Osteocyte (in vitro differentiated cells): ENCODE results near the gene GOLT1B. TPM values are rescaled to one million over a fixed set of nuclear protein-coding genes. Genes with fewer than 3 reads are reported as not detected.
A peak's percentile ranks its signal among the peaks of the same experiment; 100 is the strongest.

Source experiments
- DNase-seq: peaks from one replicate; pipeline ENCODE4 v3.0.0; 2021; ENCODE audit warnings: mixed read lengths; ENCODE audit not compliant: unreplicated experiment; ENCODE audit errors: extremely low spot score
- H3K27ac Mint-ChIP-seq: one replicate; pipeline ENCODE4 v1.8.0; 2021; ENCODE audit warnings: mild to moderate bottlenecking, mixed read lengths; ENCODE audit not compliant: unreplicated experiment
- H3K27me3 Mint-ChIP-seq: one replicate; pipeline ENCODE4 v1.8.0; 2021; ENCODE audit warnings: mixed read lengths; ENCODE audit not compliant: unreplicated experiment
- H3K36me3 Mint-ChIP-seq: one replicate; pipeline ENCODE4 v1.8.0; 2021; ENCODE audit warnings: mixed read lengths; ENCODE audit not compliant: unreplicated experiment
- H3K4me1 Mint-ChIP-seq: one replicate; pipeline ENCODE4 v1.8.0; 2021; ENCODE audit warnings: mixed read lengths; ENCODE audit not compliant: unreplicated experiment
- H3K4me3 Mint-ChIP-seq: one replicate; pipeline ENCODE4 v1.8.0; 2021; ENCODE audit warnings: mild to moderate bottlenecking, moderate library complexity, mixed read lengths; ENCODE audit not compliant: unreplicated experiment
- H3K9me3 Mint-ChIP-seq: one replicate; pipeline ENCODE4 v1.8.0; 2021; ENCODE audit warnings: mixed read lengths; ENCODE audit not compliant: unreplicated experiment
- CTCF ChIP-seq: fragments of 200-600 bp; sonication (generic); IDR thresholded peaks from 2 replicates; pipeline ENCODE4 v1.5.0; 2021; ENCODE audit warnings: antibody characterized with exemption, mild to moderate bottlenecking, moderate library complexity
- total RNA-seq: library from RNA; stranded (reverse); gene quantifications from 2 replicates; pipeline ENCODE4 v1.2.1, GENCODE V29; 2021

The GOLT1B gene
- total RNA-seq, 1 donor from 2014 or later = 56.9 TPM

GRCh38 chr12:21483531-21483930 lies 18.1 kb upstream of the GOLT1B start:
- DNase-seq = no peak
- no peak overlapping the region for H3K4me3 Mint-ChIP-seq
- TF ChIP-seq CTCF = no peak
- no peaks in the 10 kb centered on the region for H3K9me3 Mint-ChIP-seq
- no peaks in the 10 kb centered on the region for H3K4me1 Mint-ChIP-seq
- H3K27ac Mint-ChIP-seq = no peak overlapping the region
- H3K36me3 Mint-ChIP-seq = peaks cover 20% of the 10 kb centered on the region
- no peaks in the 10 kb centered on the region for H3K27me3 Mint-ChIP-seq

DNA sequence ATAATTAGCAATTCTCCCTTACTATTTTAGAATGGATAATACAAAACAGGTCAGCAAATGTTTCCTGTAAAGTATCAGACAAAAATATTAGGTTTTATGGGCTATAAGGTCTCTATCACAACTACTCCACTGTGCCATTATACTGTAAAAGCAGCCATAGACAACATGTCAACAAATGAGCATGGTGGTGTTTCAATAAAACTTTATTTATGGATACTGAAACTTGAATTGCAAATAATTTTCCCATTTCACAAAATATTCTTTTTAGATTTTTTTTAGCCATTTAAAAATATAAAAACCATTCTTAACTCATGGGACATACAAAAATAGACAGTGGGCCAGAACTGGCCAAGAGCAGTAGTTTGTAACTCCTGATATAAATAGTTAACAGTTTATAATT lies 15.6 kb upstream of the GOLT1B start:
- Mint-ChIP-seq H3K4me1 (no peaks in the 10 kb centered on the region), H3K9me3 (no peaks in the 10 kb centered on the region), H3K4me3 (no peak overlapping the region), H3K36me3 (peaks cover 36% of the 10 kb centered on the region), H3K27me3 (no peaks in the 10 kb centered on the region), H3K27ac (no peak overlapping the region)
- TF ChIP-seq CTCF = no peak
- DNase-seq = no peak

DNA sequence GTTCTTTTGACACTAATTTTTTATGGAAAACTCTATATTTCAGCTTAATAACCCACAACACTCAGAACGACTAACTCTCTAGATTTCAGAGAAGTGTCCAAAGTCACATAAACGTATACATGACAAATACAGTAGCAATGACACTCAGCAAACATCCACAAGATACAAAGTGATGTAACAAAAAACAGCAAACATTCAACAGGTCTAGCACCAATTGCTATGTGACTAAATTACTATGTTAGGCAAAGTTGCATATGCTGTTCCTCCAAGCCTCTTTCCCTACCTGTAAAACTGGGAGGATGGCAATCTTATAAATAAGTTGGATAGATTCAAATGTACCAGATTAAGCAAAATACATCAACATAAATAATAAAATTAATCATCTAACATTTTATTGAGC lies 1.8 kb upstream of the GOLT1B start:
- Mint-ChIP-seq H3K27ac (no peak overlapping the region), H3K27me3 (no peaks in the 10 kb centered on the region)
- no peak for TF ChIP-seq CTCF

DNA sequence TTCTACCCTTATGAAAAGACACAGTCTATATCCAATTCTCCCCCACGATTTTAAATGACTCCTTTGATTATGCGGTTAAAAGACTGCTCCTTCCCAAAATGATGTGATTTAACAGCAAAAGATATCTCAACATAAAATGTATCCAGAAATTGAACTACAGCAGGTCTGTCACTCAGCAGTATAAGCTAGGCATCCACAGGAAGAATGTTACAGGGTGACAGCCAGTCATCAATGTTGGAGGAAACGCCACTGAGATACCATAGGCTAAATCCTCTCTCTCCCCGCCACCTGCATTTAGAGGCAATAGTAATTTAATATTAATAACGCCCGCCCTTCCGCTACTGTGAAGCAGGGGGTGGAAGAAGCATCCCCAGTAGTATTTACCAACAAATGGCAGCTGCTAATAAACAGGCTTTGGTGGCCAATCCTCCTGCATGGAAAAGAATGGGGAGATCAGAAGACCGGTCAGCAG lies 767 bp upstream of the GOLT1B start:
- no peak for DNase-seq
- Mint-ChIP-seq H3K36me3 (peaks cover 17% of the 10 kb centered on the region), H3K27ac (no peak overlapping the region), H3K4me1 (peaks cover 31% of the 10 kb centered on the region), H3K4me3 (no peak overlapping the region), H3K9me3 (no peaks in the 10 kb centered on the region), H3K27me3 (no peaks in the 10 kb centered on the region)
- TF ChIP-seq CTCF = no peak

More for the DNA sequence above, 1.8 kb upstream of the GOLT1B start:
- H3K4me3 Mint-ChIP-seq = peak overlapping the region; percentile 17
- H3K36me3 Mint-ChIP-seq = peaks cover 25% of the 10 kb centered on the region
- H3K4me1 Mint-ChIP-seq = peaks cover 24% of the 10 kb centered on the region
- H3K9me3 Mint-ChIP-seq = no peaks in the 10 kb centered on the region
- no peak for DNase-seq

DNA sequence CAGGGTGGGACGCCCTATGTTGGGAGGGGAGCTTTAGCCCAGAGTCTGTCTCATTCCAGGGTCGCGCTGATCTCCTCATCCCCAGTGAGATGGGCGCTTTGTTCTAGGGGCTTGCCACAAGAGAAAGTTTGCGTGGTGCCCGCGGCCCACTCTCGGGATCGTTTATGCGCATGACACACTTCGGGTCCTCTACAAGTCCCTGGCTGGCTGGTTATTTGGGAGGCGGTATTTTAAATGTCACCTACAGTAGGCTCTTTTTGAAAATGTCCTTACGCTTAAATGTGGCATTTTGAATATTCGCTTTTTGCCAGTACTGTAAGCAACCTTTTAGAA lies 541 bp downstream of the GOLT1B start:
- no peaks in the 10 kb centered on the region for H3K9me3 Mint-ChIP-seq
- no peak overlapping the region for H3K4me3 Mint-ChIP-seq
- TF ChIP-seq CTCF = no peak
- H3K4me1 Mint-ChIP-seq = peaks cover 33% of the 10 kb centered on the region
- H3K27ac Mint-ChIP-seq = no peak overlapping the region
- H3K27me3 Mint-ChIP-seq = no peaks in the 10 kb centered on the region
- peaks cover 13% of the 10 kb centered on the region for H3K36me3 Mint-ChIP-seq
- no peak for DNase-seq
